ENCODE data around the gene STAT3.

DNA sequence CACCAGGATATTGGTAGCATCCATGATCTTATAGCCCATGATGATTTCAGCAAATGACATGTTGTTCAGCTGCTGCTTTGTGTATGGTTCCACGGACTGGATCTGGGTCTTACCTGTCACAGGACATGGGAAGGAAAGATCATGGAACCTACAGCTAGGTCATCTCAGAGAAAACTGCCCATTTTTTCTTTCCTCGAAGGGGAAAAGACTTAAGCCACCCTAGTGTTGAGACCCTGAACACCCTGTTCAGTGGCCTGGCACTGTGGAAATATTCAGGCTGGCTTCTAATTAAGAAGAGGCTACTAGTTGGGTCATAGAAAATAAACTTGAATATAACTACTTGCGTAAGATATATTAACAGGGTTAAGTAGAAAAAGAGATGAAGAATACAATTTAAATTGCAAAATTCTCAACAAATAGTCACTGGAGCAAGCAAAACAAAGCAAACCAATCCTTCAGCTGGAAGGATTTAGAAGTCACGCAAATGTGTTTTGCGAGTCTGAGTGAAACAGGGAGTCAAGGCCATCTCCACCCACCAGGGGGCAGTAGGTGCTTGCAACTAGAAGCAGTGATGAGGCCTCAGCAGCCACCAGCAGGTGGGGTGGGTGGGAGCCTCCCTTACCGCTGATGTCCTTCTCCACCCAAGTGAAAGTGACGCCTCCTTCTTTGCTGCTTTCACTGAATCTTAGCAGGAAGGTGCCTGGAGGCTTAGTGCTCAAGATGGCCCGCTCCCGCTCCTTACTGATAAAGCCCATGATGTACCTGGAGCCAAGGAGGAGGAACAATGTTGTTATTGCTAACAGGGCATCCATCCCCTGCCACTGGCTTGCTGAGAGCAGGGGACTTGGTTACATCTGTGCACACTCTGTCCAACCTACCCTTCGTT lies 65.6 kb downstream of the STAT3 start:
- TF ChIP-seq, protein P1, sequence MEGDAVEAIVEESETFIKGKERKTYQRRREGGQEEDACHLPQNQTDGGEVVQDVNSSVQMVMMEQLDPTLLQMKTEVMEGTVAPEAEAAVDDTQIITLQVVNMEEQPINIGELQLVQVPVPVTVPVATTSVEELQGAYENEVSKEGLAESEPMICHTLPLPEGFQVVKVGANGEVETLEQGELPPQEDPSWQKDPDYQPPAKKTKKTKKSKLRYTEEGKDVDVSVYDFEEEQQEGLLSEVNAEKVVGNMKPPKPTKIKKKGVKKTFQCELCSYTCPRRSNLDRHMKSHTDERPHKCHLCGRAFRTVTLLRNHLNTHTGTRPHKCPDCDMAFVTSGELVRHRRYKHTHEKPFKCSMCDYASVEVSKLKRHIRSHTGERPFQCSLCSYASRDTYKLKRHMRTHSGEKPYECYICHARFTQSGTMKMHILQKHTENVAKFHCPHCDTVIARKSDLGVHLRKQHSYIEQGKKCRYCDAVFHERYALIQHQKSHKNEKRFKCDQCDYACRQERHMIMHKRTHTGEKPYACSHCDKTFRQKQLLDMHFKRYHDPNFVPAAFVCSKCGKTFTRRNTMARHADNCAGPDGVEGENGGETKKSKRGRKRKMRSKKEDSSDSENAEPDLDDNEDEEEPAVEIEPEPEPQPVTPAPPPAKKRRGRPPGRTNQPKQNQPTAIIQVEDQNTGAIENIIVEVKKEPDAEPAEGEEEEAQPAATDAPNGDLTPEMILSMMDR (IDR thresholded peaks at IDR 0.05 in 4 of 5, conservative IDR thresholded peaks at IDR 0.05 in 1 of 5) = peak; percentile 98 to 100 (median 99)
- no peak for TF ChIP-seq POLR2A (IDR thresholded peaks at IDR 0.05)
